Peyer's patch (tissue), 4 donors: ENCODE results near the gene SHB. TPM values are rescaled to one million over a fixed set of nuclear protein-coding genes. Genes with fewer than 3 reads are reported as not detected.

Experiments used
- DNase-seq, 3 donors: peaks; one replicate each; pipeline ENCODE4 v3.0.0-alpha.2; 2017 to 2019
- H3K27ac ChIP-seq, 4 donors: fragments of 200-600 bp; sonication (generic); one replicate each; pipeline ENCODE4 v1.5.1; 2016 to 2019
- H3K27me3 ChIP-seq, 2 donors: fragments of 200-600 bp; sonication (generic); one replicate each; pipeline ENCODE4 v1.5.1; 2019
- H3K36me3 ChIP-seq, 3 donors: fragments of 200-600 bp; sonication (generic); one replicate each; pipeline ENCODE4 v1.5.1; 2016 to 2019
- H3K4me1 ChIP-seq, 4 donors: fragments of 200-600 bp; sonication (generic); one replicate each; pipeline ENCODE4 v1.5.1; 2016 to 2019
- H3K4me3 ChIP-seq, 4 donors: fragments of 200-600 bp; sonication (generic); 1 replicate in 3 of 4; 2 replicates in 1 of 4; pipeline ENCODE4 v1.5.1; 2016 to 2019; ENCODE audit warnings: mild to moderate bottlenecking in 1 of 4
- H3K9me3 ChIP-seq, 4 donors: fragments of 200-600 bp; sonication (generic); one replicate each; pipeline ENCODE4 v1.5.1; 2016 to 2019; ENCODE audit warnings: mild to moderate bottlenecking in 1 of 4
- POLR2A ChIP-seq, 2 donors: fragments of 450-650 bp; IDR thresholded peaks; one replicate each; pipeline ENCODE4 v1.5.1; 2017; ENCODE audit warnings: antibody characterized with exemption in 2 of 2, mild to moderate bottlenecking in 2 of 2, moderate library complexity in 2 of 2
- total RNA-seq, 4 donors: library from RNA; depleted of rRNA; stranded (reverse); fragments of >200 nt; gene quantifications; one replicate each; pipeline ENCODE4 v1.1.0, GENCODE V29; 2016
- TF ChIP-seq, protein P1 (sequence below), 6 experiments: fragments of 450-650 bp in 4 of 6; fragments of 200-600 bp in 2 of 6; sonication (generic) in 1 of 6; IDR thresholded peaks; one replicate each; pipeline ENCODE4 v1.5.1; 2017 to 2019; ENCODE audit warnings: antibody characterized with exemption in 6 of 6, mild to moderate bottlenecking in 3 of 6, moderate library complexity in 1 of 6

SHB gene
- total RNA-seq, 4 donors from 2014 or later: 14.5 to 31.1 (median 25.6) TPM

DNA sequence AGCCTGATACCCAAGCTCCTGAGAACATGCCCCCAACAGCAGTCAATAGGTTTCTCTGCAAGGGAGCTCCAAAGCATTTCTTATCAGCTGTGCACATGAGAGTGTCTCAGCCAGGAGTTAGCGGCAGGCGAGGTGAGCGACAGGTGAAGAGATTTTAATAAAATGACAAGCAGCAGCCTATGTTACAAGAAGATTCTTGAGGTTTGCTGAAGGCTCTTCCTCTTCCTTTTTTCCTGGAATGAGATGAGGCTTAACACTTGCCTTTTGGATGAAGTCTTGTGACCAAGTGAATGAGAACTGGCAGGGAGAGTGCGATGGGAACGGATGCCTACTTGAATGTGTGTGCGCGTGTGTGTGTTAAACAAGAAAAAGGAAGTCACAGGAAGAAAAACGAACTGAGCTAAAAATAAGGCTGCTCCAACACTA, 76.1 kb downstream of the SHB start:
- no peak overlapping the region for H3K4me3 ChIP-seq
- no peaks in the 10 kb centered on the region for H3K36me3 ChIP-seq
- H3K27me3 ChIP-seq: no peaks in the 10 kb centered on the region
- H3K9me3 ChIP-seq: no peaks in the 10 kb centered on the region
- H3K4me1 ChIP-seq: peaks cover 0 to 17% (median 0%) of the 10 kb centered on the region in 4 donors
- peak overlapping the region in 1 of 4 donors; percentile 40 for H3K27ac ChIP-seq
- TF ChIP-seq, protein P1, sequence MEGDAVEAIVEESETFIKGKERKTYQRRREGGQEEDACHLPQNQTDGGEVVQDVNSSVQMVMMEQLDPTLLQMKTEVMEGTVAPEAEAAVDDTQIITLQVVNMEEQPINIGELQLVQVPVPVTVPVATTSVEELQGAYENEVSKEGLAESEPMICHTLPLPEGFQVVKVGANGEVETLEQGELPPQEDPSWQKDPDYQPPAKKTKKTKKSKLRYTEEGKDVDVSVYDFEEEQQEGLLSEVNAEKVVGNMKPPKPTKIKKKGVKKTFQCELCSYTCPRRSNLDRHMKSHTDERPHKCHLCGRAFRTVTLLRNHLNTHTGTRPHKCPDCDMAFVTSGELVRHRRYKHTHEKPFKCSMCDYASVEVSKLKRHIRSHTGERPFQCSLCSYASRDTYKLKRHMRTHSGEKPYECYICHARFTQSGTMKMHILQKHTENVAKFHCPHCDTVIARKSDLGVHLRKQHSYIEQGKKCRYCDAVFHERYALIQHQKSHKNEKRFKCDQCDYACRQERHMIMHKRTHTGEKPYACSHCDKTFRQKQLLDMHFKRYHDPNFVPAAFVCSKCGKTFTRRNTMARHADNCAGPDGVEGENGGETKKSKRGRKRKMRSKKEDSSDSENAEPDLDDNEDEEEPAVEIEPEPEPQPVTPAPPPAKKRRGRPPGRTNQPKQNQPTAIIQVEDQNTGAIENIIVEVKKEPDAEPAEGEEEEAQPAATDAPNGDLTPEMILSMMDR (IDR thresholded peaks at IDR 0.05): no peak
- TF ChIP-seq POLR2A (IDR thresholded peaks at IDR 0.05): no peak
- peak in 1 of 3 donors; percentile 7 for DNase-seq

DNA sequence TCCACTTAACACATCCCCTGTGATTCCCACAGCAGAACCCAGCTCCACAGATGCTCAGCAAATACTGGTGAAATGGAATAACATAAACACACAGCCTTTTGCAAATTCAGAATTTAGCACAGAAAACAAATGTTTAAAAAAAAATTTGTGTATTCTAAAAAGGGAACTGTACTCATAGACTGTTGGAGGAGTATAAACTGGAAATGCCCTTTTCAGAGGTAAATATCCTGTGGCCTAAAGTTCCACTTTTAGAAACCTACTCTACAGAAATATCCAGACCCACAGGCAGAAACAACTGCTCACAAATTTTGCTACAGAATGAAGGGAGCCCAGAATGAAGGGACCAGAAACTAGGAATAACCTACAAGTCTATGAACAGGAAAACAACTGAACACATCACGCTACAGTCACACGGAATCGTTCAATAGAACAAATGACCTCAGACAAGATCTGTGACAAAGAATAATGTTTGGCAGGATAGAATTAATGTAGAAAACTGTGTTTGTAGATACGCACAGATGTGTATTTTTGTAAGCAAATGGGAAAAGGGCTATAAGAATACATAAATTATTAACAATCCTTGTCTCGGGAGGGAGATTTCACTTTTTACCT, 78.5 kb downstream of the SHB start:
- Histone ChIP-seq H3K27ac (no peak overlapping the region), H3K4me1 (peaks cover 0 to 18% (median 0%) of the 10 kb centered on the region in 4 donors), H3K36me3 (no peaks in the 10 kb centered on the region), H3K27me3 (no peaks in the 10 kb centered on the region), H3K9me3 (no peaks in the 10 kb centered on the region), H3K4me3 (no peak overlapping the region)
- TF ChIP-seq, protein P1 (IDR thresholded peaks at IDR 0.05): no peak
- TF ChIP-seq POLR2A (IDR thresholded peaks at IDR 0.05): no peak
- DNase-seq: no peak

DNA sequence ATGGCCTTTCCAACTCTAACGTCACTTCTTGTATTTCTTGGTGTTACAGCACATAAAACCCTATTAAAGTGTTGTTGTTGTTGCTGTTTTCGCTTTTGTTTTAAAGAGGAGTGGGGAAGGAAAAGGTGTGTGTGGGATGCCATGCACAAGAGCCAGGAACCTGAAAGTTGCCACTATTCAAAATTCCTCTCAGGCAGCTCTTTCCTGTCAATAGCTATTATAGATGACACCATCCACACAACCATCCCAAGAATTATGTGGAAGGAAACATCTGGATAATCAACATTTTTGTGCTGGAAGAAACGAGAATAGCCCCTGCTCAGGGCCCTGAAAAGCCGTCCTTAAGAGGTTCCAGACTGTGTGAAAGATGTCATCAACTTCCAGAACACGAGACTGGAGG, 79.3 kb downstream of the SHB start:
- Histone ChIP-seq H3K36me3 (no peaks in the 10 kb centered on the region), H3K4me1 (peaks cover 0 to 19% (median 0%) of the 10 kb centered on the region in 4 donors), H3K27ac (no peak overlapping the region), H3K9me3 (no peaks in the 10 kb centered on the region), H3K27me3 (no peaks in the 10 kb centered on the region), H3K4me3 (no peak overlapping the region)
- DNase-seq: no peak
- no peak for TF ChIP-seq POLR2A (IDR thresholded peaks at IDR 0.05)
- TF ChIP-seq, protein P1 (IDR thresholded peaks at IDR 0.05): no peak

DNA sequence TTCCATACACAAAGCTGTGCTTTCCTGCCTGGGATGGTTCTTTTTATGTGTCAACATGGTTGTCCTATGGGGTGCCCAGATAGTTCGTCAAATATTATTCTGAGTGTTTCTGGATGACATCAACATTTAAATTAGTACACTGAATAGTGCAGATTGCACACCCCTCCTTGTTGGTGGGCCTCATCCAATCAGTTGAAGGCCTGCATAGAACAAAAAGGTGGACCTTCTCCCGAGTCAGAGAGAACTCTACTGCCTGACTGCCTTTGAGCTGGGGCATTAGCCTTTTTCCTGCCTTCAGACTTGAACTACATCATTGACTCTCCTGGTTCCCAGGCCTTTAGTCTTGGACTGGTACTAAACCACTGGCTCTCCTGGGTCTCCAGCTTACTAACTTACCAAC, 80.4 kb downstream of the SHB start:
- Histone ChIP-seq H3K4me1 (peaks cover 0 to 12% (median 0%) of the 10 kb centered on the region in 4 donors), H3K27me3 (no peaks in the 10 kb centered on the region), H3K36me3 (no peaks in the 10 kb centered on the region), H3K27ac (no peak overlapping the region), H3K4me3 (no peak overlapping the region), H3K9me3 (no peaks in the 10 kb centered on the region)
- TF ChIP-seq POLR2A (IDR thresholded peaks at IDR 0.05): no peak
- TF ChIP-seq, protein P1 (IDR thresholded peaks at IDR 0.05): no peak
- no peak for DNase-seq

DNA sequence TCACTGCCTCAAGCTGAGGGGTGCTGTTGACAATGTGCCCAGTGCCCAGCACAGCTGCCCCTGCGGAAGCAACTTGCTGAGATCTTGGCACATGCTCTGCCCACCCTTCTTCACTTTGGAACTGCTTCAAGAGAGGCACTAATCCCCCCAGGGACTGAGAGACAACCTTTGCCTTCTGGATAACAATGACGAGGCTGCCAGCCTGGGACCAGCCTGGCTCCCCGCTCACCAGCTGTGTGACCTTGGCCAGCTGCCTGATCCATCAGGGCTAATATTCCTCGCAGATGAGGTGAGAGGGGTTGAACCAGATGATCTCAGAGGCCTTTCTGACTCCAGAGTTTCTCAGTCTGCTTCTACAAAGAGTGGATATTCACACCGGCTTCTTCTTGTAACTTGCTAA, 81.0 kb downstream of the SHB start:
- peak in 1 of 3 donors; percentile 57 for DNase-seq
- H3K9me3 ChIP-seq: no peaks in the 10 kb centered on the region
- no peak for TF ChIP-seq POLR2A (IDR thresholded peaks at IDR 0.05)
- TF ChIP-seq, protein P1 (IDR thresholded peaks at IDR 0.05): no peak
- no peaks in the 10 kb centered on the region for H3K27me3 ChIP-seq
- no peaks in the 10 kb centered on the region for H3K36me3 ChIP-seq
- no peak overlapping the region for H3K4me3 ChIP-seq
- H3K4me1 ChIP-seq: peaks cover 0 to 12% (median 0%) of the 10 kb centered on the region in 4 donors
- no peak overlapping the region for H3K27ac ChIP-seq
